NCI-H1417 treated with DMSO at 0.1 percent for 48 hours (cell line): Measurements from ENCODE around the gene PCDHGA3.
"Not testable (repeated sequence)": the region's sequence is repeated elsewhere in the genome, so short reads cannot be mapped to it uniquely, and the experiment has no call there.

Experiments
- DNase-seq: peaks from one replicate; lab custom pipeline; 2025; lab: John Stamatoyannopoulos, UW

PCDHGA3 gene

DNA sequence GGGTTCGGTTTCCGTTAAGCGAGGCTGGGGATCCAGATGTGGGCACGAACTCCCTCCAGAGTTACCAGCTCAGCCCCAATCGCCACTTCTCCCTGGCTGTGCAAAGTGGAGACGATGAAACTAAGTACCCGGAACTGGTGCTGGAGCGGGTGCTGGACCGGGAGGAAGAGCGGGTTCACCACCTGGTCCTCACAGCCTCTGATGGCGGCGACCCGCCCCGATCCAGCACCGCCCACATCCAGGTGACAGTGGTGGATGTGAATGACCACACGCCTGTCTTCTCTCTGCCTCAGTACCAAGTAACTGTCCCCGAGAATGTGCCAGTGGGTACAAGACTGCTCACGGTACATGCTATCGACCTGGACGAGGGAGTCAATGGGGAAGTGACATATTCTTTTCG lies 39.7 kb downstream of the PCDHGA3 start:
- DNase-seq, result no peak

DNA sequence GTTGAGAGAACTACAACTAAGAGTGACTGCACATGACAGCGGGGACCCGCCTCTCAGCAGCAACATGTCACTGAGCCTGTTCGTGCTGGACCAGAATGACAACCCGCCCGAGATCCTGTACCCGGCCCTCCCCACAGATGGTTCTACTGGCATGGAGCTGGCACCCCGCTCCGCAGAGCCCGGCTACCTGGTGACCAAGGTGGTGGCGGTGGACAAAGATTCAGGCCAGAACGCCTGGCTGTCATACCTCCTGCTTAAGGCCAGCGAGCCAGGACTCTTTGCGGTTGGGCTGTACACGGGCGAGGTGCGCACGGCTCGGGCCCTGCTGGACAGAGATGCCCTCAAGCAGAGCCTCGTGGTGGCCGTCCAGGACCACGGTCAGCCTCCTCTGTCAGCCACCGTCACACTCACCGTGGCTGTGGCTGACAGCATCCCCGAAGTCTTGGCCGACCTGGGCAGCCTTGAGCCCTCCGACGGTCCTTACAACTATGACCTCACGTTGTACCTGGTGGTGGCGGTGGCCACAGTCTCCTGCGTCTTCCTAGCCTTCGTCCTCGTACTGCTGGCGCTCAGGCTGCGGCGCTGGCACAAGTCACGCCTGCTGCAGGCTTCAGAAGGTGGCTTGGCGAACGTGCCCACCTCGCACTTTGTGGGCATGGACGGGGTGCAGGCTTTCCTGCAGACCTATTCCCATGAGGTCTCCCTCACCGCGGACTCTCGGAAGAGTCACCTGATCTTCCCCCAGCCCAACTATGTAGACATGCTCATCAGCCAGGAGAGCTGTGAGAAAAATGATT lies 41.0 kb downstream of the PCDHGA3 start:
- no peak for DNase-seq

DNA sequence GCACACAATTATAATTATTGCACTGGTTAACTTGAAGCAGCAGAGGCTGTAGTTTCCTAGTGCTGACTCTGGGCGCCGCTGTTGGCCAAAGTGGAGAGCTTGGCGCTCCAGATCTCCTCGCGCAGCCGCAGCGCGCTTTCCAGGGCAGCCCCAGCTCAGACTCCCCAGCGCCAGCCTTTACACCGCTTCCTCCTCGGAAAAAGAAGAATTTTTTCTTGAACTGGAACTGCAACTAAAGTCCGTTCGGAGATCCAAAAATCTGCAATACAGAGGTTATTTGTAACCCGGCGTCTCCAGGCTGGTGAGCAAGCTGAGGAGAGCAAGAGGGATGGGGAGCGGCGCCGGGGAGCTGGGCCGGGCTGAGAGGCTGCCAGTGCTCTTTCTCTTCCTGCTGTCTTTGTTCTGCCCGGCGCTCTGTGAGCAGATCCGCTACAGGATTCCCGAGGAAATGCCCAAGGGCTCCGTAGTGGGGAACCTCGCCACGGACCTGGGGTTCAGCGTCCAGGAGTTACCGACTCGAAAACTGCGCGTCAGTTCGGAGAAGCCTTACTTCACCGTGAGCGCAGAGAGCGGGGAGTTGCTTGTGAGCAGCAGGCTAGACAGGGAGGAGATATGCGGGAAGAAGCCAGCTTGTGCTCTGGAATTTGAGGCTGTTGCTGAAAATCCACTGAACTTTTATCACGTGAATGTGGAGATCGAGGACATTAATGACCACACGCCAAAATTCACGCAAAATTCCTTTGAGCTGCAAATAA lies 44.1 kb downstream of the PCDHGA3 start, which contains the start of gene PCDHGB4:
Gene PCDHGB4 (plus strand): TSS at position 142 of the 755 bp plus-strand sequence. CDS start 187 bp downstream, at position 329.
- DNase-seq, result not testable (repeated sequence)

DNA sequence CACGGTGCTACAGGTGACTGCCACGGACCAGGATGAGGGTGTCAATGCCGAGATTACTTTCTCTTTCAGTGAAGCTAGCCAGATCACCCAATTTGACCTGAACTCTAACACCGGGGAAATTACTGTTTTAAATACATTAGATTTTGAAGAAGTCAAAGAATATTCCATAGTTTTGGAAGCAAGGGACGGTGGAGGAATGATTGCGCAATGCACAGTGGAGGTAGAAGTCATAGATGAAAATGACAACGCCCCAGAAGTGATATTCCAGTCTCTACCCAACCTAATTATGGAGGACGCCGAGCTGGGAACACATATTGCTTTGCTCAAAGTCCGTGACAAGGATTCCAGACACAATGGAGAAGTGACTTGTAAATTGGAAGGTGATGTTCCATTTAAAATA lies 45.0 kb downstream of the PCDHGA3 start:
- no peak for DNase-seq

DNA sequence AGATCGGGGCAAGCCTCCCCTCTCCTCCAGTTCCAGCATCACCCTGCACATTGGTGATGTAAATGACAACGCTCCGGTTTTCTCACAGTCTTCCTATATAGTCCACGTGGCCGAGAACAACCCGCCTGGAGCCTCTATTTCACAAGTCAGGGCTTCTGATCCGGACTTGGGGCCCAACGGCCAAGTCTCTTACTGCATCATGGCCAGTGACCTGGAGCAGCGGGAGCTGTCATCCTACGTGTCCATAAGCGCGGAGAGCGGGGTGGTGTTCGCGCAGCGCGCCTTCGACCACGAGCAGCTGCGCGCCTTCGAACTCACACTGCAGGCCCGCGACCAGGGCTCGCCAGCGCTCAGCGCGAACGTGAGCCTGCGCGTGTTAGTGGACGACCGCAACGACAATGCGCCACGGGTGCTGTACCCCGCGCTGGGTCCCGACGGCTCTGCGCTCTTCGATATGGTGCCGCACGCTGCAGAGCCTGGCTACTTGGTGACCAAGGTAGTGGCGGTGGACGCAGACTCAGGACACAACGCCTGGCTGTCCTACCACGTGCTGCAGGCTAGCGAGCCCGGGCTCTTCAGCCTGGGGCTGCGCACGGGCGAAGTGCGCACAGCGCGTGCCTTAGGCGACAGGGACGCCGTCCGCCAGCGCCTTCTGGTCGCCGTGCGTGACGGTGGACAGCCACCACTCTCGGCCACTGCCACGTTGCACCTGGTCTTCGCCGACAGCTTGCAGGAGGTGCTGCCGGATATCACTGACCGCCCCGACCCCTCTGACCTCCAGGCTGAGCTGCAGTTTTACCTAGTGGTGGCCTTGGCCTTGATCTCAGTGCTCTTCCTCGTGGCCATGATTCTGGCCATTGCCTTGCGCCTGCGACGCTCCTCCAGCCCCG lies 45.8 kb downstream of the PCDHGA3 start:
- no peak for DNase-seq

DNA sequence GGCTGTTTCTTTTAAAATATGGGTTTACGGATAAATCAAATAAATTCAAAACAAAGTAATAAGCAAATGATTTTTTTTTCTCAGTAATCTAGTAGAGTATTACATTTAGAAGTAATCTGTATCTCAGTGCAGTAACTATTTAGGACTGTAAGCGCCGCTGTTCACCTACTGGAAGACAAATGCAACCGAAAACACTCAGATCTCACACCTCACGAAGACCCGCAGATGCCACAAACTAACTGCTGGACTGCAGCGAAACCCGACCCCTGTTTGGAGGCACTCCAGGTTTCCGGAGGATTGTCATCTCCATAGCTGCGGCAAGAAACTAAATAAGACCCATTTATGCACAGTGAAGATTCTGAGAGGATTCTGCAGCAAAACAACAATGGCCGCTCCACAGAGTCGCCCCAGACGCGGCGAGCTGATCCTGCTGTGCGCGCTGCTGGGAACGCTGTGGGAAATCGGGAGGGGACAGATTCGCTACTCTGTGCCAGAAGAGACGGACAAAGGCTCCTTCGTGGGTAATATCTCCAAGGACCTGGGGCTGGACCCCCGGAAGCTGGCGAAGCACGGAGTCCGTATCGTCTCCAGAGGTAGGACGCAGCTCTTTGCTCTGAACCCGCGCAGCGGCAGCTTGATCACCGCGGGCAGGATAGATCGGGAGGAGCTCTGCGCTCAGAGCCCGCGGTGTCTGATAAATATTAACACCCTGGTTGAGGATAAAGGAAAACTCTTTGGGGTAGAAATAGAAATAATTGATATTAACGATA lies 49.0 kb downstream of the PCDHGA3 start, which contains the start of gene PCDHGA8:
Gene PCDHGA8 (plus strand): TSS at position 205 of the 770 bp plus-strand sequence. CDS start 181 bp downstream, at position 386.
- DNase-seq, result no peak

DNA sequence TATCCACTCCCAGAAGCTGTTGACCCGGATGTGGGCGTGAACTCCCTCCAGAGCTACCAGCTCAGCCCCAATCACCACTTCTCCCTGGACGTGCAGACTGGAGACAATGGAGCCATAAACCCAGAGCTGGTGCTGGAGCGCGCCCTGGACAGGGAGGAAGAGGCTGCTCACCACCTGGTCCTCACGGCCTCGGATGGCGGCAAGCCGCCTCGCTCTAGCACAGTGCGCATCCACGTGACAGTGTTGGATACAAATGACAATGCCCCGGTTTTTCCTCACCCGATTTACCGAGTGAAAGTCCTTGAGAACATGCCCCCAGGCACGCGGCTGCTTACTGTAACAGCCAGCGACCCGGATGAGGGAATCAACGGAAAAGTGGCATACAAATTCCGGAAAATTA lies 49.6 kb downstream of the PCDHGA3 start:
- no peak for DNase-seq

DNA sequence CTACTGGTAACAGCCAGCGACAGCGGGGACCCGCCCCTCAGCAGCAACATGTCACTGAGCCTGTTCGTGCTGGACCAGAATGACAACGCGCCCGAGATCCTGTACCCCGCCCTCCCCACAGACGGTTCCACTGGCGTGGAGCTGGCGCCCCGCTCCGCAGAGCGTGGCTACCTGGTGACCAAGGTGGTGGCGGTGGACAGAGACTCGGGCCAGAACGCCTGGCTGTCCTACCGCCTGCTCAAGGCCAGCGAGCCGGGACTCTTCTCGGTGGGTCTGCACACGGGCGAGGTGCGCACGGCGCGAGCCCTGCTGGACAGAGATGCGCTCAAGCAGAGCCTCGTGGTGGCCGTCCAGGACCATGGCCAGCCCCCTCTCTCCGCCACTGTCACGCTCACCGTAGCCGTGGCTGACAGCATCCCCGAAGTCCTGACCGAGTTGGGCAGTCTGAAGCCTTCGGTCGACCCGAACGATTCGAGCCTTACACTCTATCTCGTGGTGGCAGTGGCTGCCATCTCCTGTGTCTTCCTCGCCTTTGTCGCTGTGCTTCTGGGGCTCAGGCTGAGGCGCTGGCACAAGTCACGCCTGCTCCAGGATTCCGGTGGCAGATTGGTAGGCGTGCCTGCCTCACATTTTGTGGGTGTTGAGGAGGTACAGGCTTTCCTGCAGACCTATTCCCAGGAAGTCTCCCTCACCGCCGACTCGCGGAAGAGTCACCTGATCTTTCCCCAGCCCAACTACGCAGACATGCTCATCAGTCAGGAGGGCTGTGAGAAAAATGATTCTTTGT lies 51.0 kb downstream of the PCDHGA3 start:
- not testable (repeated sequence) for DNase-seq
